ENCODE results near the gene OLFM1.

GRCh38 chr9:135051316-135052038 lies 36.0 kb upstream of the OLFM1 start:
- TF ChIP-seq CTCF (IDR thresholded peaks at IDR 0.05) (no peak), POLR2A (IDR thresholded peaks at IDR 0.05) (no peak)

All from uterus (tissue), 2 donors.